GM23338 (cell line): ENCODE results near the gene PCDHGA10. TPM values are rescaled to one million over a fixed set of nuclear protein-coding genes. Genes with fewer than 3 reads are reported as not detected.

Experiments
- ATAC-seq: fragments of 200-7000 bp; cut with Tn5 transposase; 3 replicates; pipeline ENCODE4 v1.9.1; 2020
- DNase-seq: peaks from one replicate; pipeline ENCODE4 v3.0.0-alpha.2; 2015; ENCODE audit warnings: low spot score
- H2AFZ ChIP-seq: fragments of 200-600 bp; sonication (generic); 2 replicates; pipeline ENCODE4 v1.8.0; 2016; ENCODE audit warnings: antibody characterized with exemption, mild to moderate bottlenecking, moderate library complexity
- H3F3A ChIP-seq: fragments of 200-600 bp; sonication (generic); replicated peaks from 2 replicates; pipeline ENCODE4 v1.8.0; 2017; ENCODE audit warnings: antibody characterized with exemption, mixed run types, low read depth
- H3K27ac ChIP-seq: fragments of 200-600 bp; sonication (generic); 2 replicates; pipeline ENCODE4 v1.6.1; 2016; ENCODE audit warnings: low read depth
- H3K27me3 ChIP-seq: fragments of 200-600 bp; sonication (generic); 2 replicates; pipeline ENCODE4 v1.8.0; 2016; ENCODE audit warnings: mild to moderate bottlenecking, mixed run types, moderate library complexity; ENCODE audit not compliant: insufficient read depth
- H3K36me3 ChIP-seq: fragments of 200-600 bp; sonication (generic); 2 replicates; pipeline ENCODE4 v1.8.0; 2016; ENCODE audit warnings: mild to moderate bottlenecking; ENCODE audit not compliant: insufficient read depth
- H3K4me1 ChIP-seq: fragments of 200-600 bp; sonication (generic); 2 replicates; pipeline ENCODE4 v1.8.0; 2016; ENCODE audit warnings: mild to moderate bottlenecking, moderate library complexity; ENCODE audit not compliant: insufficient read depth
- H3K4me2 ChIP-seq: fragments of 200-600 bp; sonication (generic); 2 replicates; pipeline ENCODE4 v1.7.1; 2017; ENCODE audit warnings: mixed run types
- H3K4me3 ChIP-seq: fragments of 200-600 bp; sonication (generic); 2 replicates; pipeline ENCODE4 v1.6.1; 2016; ENCODE audit warnings: mixed run types
- H3K79me2 ChIP-seq: fragments of 200-600 bp; sonication (generic); replicated peaks from 2 replicates; pipeline ENCODE4 v1.8.0; 2017; ENCODE audit warnings: mild to moderate bottlenecking; ENCODE audit not compliant: insufficient read depth
- H3K9me2 ChIP-seq: fragments of 200-600 bp; sonication (generic); 2 replicates; pipeline ENCODE4 v1.8.0; 2017; ENCODE audit not compliant: insufficient read depth
- H4K20me1 ChIP-seq: fragments of 200-600 bp; sonication (generic); replicated peaks from 2 replicates; pipeline ENCODE4 v1.8.0; 2017; ENCODE audit warnings: mild to moderate bottlenecking; ENCODE audit not compliant: insufficient read depth
- H3K27ac Mint-ChIP-seq: 2 replicates; pipeline ENCODE4 v1.8.0; 2020; ENCODE audit warnings: inconsistent platforms, mild to moderate bottlenecking, moderate library complexity, mixed read lengths
- H3K27me3 Mint-ChIP-seq: 3 replicates; pipeline ENCODE4 v1.8.0; 2022; ENCODE audit warnings: low read depth, mild to moderate bottlenecking, moderate library complexity, mixed read lengths, inconsistent platforms; ENCODE audit not compliant: insufficient read depth, poor library complexity
- H3K36me3 Mint-ChIP-seq: 3 replicates; pipeline ENCODE4 v1.8.0; 2021; ENCODE audit warnings: low read depth, mild to moderate bottlenecking, inconsistent platforms, moderate library complexity, mixed read lengths
- H3K4me1 Mint-ChIP-seq: 3 replicates; pipeline ENCODE4 v1.8.0; 2020; ENCODE audit warnings: mild to moderate bottlenecking, inconsistent platforms, mixed read lengths
- H3K4me3 Mint-ChIP-seq: 3 replicates; pipeline ENCODE4 v1.8.0; 2021; ENCODE audit warnings: moderate library complexity, mild to moderate bottlenecking, inconsistent platforms, mixed read lengths
- H3K9me3 Mint-ChIP-seq: 3 replicates; pipeline ENCODE4 v1.8.0; 2020; ENCODE audit warnings: moderate library complexity, mild to moderate bottlenecking, inconsistent platforms, mixed read lengths
- CREB1 ChIP-seq: fragments of 250-450 bp; sonication (Bioruptor Pico); IDR thresholded peaks from 2 replicates; pipeline ENCODE4 v1.5.0; 2020; ENCODE audit warnings: low read depth, mild to moderate bottlenecking, moderate library complexity
- CTCF ChIP-seq, 2 experiments: fragments of 200-600 bp in 1 of 2; sonication (generic) in 1 of 2; conservative IDR thresholded peaks; 2 replicates each; pipeline versions ENCODE4 v1.5.1 to v1.6.1; 2016 to 2017; ENCODE audit warnings: antibody characterized with exemption in 2 of 2, low read depth in 2 of 2, mild to moderate bottlenecking in 2 of 2, moderate library complexity in 1 of 2
- ETS1 ChIP-seq: IDR thresholded peaks from 2 replicates; pipeline ENCODE4 v1.6.1; 2016; ENCODE audit warnings: antibody characterized with exemption
- EZH2 ChIP-seq: fragments of 200-600 bp; sonication (generic); IDR thresholded peaks from one replicate; pipeline ENCODE4 v1.8.0; 2017; ENCODE audit warnings: antibody characterized with exemption, mild to moderate bottlenecking, low read depth; ENCODE audit not compliant: unreplicated experiment
- EZH2phosphoT487 ChIP-seq: fragments of 200-600 bp; sonication (generic); IDR thresholded peaks from one replicate; pipeline ENCODE4 v1.8.1; 2018; ENCODE audit warnings: antibody characterized with exemption; ENCODE audit not compliant: unreplicated experiment
- JUNB ChIP-seq: IDR thresholded peaks from one replicate; pipeline ENCODE4 v1.6.1; 2016; ENCODE audit warnings: antibody characterized with exemption; ENCODE audit not compliant: unreplicated experiment
- NANOG ChIP-seq: IDR thresholded peaks from 2 replicates; pipeline ENCODE4 v1.6.1; 2016; ENCODE audit warnings: antibody characterized with exemption, borderline replicate concordance
- POLR2AphosphoS5 ChIP-seq: IDR thresholded peaks from 2 replicates; pipeline ENCODE4 v1.6.1; 2016; ENCODE audit warnings: antibody characterized with exemption, low read depth
- REST ChIP-seq: IDR thresholded peaks from one replicate; pipeline ENCODE4 v1.6.1; 2018; ENCODE audit warnings: antibody characterized with exemption; ENCODE audit not compliant: unreplicated experiment
- STAT1 ChIP-seq: IDR thresholded peaks from one replicate; pipeline ENCODE4 v1.6.1; 2016; ENCODE audit warnings: antibody characterized with exemption; ENCODE audit not compliant: unreplicated experiment
- ZNF114 ChIP-seq: fragments of 250-450 bp; sonication (Bioruptor Pico); IDR thresholded peaks from 2 replicates; pipeline ENCODE4 v1.5.0; 2020; ENCODE audit warnings: mild to moderate bottlenecking, moderate library complexity
- ZNF331 ChIP-seq: fragments of 250-450 bp; sonication (Bioruptor Pico); IDR thresholded peaks from 2 replicates; pipeline ENCODE4 v1.5.0; 2020; ENCODE audit warnings: low read depth, mild to moderate bottlenecking, moderate library complexity
- ZNF462 ChIP-seq: fragments of 250-450 bp; sonication (Bioruptor Pico); IDR thresholded peaks from 2 replicates; pipeline ENCODE4 v1.5.0; 2020; ENCODE audit warnings: mild to moderate bottlenecking, moderate library complexity
- polyA plus RNA-seq: library from polyadenylated mRNA; unstranded; fragments of >200 nt; fragmentation: Nextera tagmentation; extraction: Ambion mirVana; gene quantifications from 2 replicates; pipeline ENCODE4 v1.2.1, GENCODE V29; 2016
- total RNA-seq: library from RNA; depleted of rRNA; stranded (reverse); fragments of >200 nt; shearing (Covaris generic); gene quantifications from 2 replicates; pipeline ENCODE4 v1.2.3, GENCODE V29; 2014

Gene PCDHGA10
- total and polyA plus RNA-seq, 2 experiments from 2014 or later = 2.1 to 6.5 TPM

GRCh38 chr5:141403387-141403786, 9.4 kb upstream of the PCDHGA10 start:
- Histone ChIP-seq H3K79me2 (peaks cover under 1% of the 10 kb centered on the region; the same call in 1 of the 2 replicates), H3K9me2 (no peaks in the 10 kb centered on the region), H3K4me3 (no peak overlapping the region), H2AFZ (no peak overlapping the region), H3K27me3 (no peaks in the 10 kb centered on the region), H3K4me2 (no peak overlapping the region), H3K4me1 (peaks cover 1% of the 10 kb centered on the region), H3K36me3 (0 out of 2 replicates have a peak, but pooled peaks cover 11% of the 10 kb centered on the region), H4K20me1 (no peaks in the 10 kb centered on the region), H3K27ac (no peak overlapping the region), H3F3A (no peaks in the 10 kb centered on the region)
- peaks cover 46% of the 10 kb centered on the region for H3K36me3 Mint-ChIP-seq
- peaks cover 2% of the 10 kb centered on the region for H3K4me1 Mint-ChIP-seq
- peaks cover 9% of the 10 kb centered on the region for H3K27me3 Mint-ChIP-seq
- DNase-seq (no peak), ATAC-seq (no peak)
- peaks cover 53% of the 10 kb centered on the region for H3K9me3 Mint-ChIP-seq
- TF ChIP-seq POLR2AphosphoS5 = no peak
- TF ChIP-seq EZH2 = no peak
- TF ChIP-seq STAT1 = no peak
- TF ChIP-seq ZNF331 (CRISPR knock-in tag) = no peak
- TF ChIP-seq NANOG = no peak
- no peak for TF ChIP-seq ZNF114
- no peak for TF ChIP-seq JUNB
- no peak for TF ChIP-seq EZH2phosphoT487
- no peak for TF ChIP-seq ZNF462 (CRISPR knock-in tag)
- TF ChIP-seq ETS1 = no peak
- no peak for TF ChIP-seq CTCF (conservative IDR thresholded peaks at IDR 0.05; ENCODE audit: low read depth in 2 of 2)
- TF ChIP-seq CREB1 = no peak
- TF ChIP-seq REST = no peak
- H3K4me3 Mint-ChIP-seq = no peak overlapping the region
- H3K27ac Mint-ChIP-seq = no peak overlapping the region
